ENCODE data around the gene TMEM178A. TPM values are rescaled to one million over a fixed set of nuclear protein-coding genes. Genes with fewer than 3 reads are reported as not detected.

The TMEM178A gene
- total RNA-seq, 4 donors from 2014 or later: 1.6 to 7.5 (median 4.6) TPM

DNA sequence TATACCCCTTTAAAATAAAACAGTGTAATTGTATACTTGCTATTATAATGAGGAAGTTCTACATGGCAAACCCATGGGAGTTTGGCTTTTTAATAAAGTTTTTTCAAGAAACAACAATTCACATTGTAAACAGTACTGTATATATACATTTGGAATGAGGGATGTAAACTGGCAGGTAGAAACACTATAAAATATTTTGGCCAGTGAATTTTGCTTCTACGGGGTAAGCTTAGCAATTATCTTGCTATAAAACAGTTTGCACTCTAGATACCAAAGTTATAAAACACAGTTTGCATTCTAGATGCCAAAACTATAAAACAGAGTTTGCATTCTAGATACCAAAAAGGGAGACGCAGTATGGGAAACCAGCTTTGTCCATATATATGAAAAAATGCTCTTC, 96.7 kb downstream of the TMEM178A start:
- Histone ChIP-seq H3K27ac (no peak overlapping the region), H3K9me3 (no peaks in the 10 kb centered on the region), H3K4me1 (peaks cover 0 to 10% (median 4%) of the 10 kb centered on the region in 4 donors), H3K27me3 (no peaks in the 10 kb centered on the region), H3K36me3 (peaks cover 0 to 46% (median 10%) of the 10 kb centered on the region in 4 donors), H3K4me3 (no peak overlapping the region)
- intact Hi-C loops (cut with DNase I; ENCODE audit: low total_unique reads): no loop called here
- WGBS, 2 donors (ENCODE audit: low coverage in 1 of 2): 44 to 56% methylated on average over 2 of the region's 2 CpGs
- in situ Hi-C loops (cut with MboI; ENCODE audit: low pct_ligation_motif_present in 1 of 4, low pct_unique_long_range_greater_than_20kb in 1 of 4, low sequenced_read_pairs in 3 of 4): no loop called here
- no peak for DNase-seq
- TF ChIP-seq EP300 (IDR thresholded peaks at IDR 0.05; ENCODE audit: low read depth) (no peak), POLR2AphosphoS5 (IDR thresholded peaks at IDR 0.05) (no peak), POLR2A (IDR thresholded peaks at IDR 0.05) (no peak)
- TF ChIP-seq, protein P1, sequence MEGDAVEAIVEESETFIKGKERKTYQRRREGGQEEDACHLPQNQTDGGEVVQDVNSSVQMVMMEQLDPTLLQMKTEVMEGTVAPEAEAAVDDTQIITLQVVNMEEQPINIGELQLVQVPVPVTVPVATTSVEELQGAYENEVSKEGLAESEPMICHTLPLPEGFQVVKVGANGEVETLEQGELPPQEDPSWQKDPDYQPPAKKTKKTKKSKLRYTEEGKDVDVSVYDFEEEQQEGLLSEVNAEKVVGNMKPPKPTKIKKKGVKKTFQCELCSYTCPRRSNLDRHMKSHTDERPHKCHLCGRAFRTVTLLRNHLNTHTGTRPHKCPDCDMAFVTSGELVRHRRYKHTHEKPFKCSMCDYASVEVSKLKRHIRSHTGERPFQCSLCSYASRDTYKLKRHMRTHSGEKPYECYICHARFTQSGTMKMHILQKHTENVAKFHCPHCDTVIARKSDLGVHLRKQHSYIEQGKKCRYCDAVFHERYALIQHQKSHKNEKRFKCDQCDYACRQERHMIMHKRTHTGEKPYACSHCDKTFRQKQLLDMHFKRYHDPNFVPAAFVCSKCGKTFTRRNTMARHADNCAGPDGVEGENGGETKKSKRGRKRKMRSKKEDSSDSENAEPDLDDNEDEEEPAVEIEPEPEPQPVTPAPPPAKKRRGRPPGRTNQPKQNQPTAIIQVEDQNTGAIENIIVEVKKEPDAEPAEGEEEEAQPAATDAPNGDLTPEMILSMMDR (IDR thresholded peaks at IDR 0.05): no peak

Other genes with a start within 250 kb of the TMEM178A start
- gene MAP4K3, start 228.6 kb upstream of the TMEM178A start, total RNA-seq: 100 to 1,000 TPM in 2 of 4 donors, 10 to 100 TPM in 2; 42.6 to 131 (median 91.8) TPM
- gene THUMPD2, start 113.3 kb downstream of the TMEM178A start, total RNA-seq: 10 to 100 TPM in 2 of 4 donors, 1 to 10 TPM in 2; 5.2 to 21.1 (median 9.7) TPM

All from transverse colon (tissue), 4 donors.